IMR-90 (cell line): ENCODE data around the gene LYRM4. TPM values are rescaled to one million over a fixed set of nuclear protein-coding genes. Genes with fewer than 3 reads are reported as not detected.

Experiments
- ATAC-seq: fragments of 200-7000 bp; cut with Tn5 transposase; 2 replicates; pipeline ENCODE4 v1.9.1; 2020; ENCODE audit warnings: low read depth, mild to moderate bottlenecking, moderate library complexity
- BruUV-seq: library from RNA; stranded (reverse); fragments of 400-500 nt; replicated peaks from 2 replicates; lab custom pipeline; 2021; lab: Mats Ljungman, UMichigan
- CTCF ChIA-PET: fragments of 300-600 bp; formaldehyde crosslinking; extraction: SDS; loops from one replicate; lab custom pipeline; 2021; ENCODE audit warnings: antibody characterized with exemption; lab: Yijun Ruan, JAX
- POLR2A ChIA-PET: fragments of 300-600 bp; sonication (Branson Sonifier 250); formaldehyde crosslinking; loops from one replicate; lab custom pipeline; 2022; ENCODE audit warnings: antibody characterized with exemption; ENCODE audit not compliant: unreplicated experiment; lab: Charles Lee
- DNase-seq: peaks from one replicate; pipeline ENCODE4 v3.0.0; 2013
- H2AFZ ChIP-seq: replicated peaks from 2 replicates; pipeline ENCODE3; 2013; ENCODE audit warnings: low read length, mild to moderate bottlenecking; ENCODE audit not compliant: poor library complexity
- H2AK5ac ChIP-seq: 2 replicates; pipeline ENCODE4 v1.6.1; 2013; ENCODE audit warnings: low read depth, low read length, inconsistent platforms
- H2AK9ac ChIP-seq: replicated peaks from 2 replicates; pipeline ENCODE3; 2013; ENCODE audit warnings: mild to moderate bottlenecking, low read depth, low read length, moderate library complexity; ENCODE audit not compliant: poor library complexity
- H2BK120ac ChIP-seq: 2 replicates; pipeline ENCODE4 v1.6.1; 2013; ENCODE audit warnings: low read depth, low read length, inconsistent platforms
- H2BK15ac ChIP-seq: 3 replicates; pipeline ENCODE4 v1.6.1; 2013; ENCODE audit warnings: low read depth, low read length, inconsistent platforms
- H2BK20ac ChIP-seq: 2 replicates; pipeline ENCODE4 v1.6.1; 2013; ENCODE audit warnings: low read depth, mild to moderate bottlenecking, inconsistent platforms, low read length, moderate library complexity
- H2BK5ac ChIP-seq: 2 replicates; pipeline ENCODE4 v1.6.1; 2013; ENCODE audit warnings: mild to moderate bottlenecking, low read depth, low read length, inconsistent platforms; ENCODE audit not compliant: poor library complexity, severe bottlenecking
- H3K14ac ChIP-seq: replicated peaks from 2 replicates; pipeline ENCODE4 v1.6.1; 2013; ENCODE audit warnings: low read depth, low read length, inconsistent platforms
- H3K18ac ChIP-seq: 2 replicates; pipeline ENCODE4 v1.6.1; 2013; ENCODE audit warnings: low read depth, low read length, control low read depth
- H3K23ac ChIP-seq: 2 replicates; pipeline ENCODE4 v1.6.1; 2013; ENCODE audit warnings: low read depth, low read length, inconsistent platforms
- H3K27ac ChIP-seq: 2 replicates; pipeline ENCODE4 v1.5.1; 2013; ENCODE audit warnings: mild to moderate bottlenecking, control low read depth, low read length; ENCODE audit not compliant: insufficient read depth
- H3K27me3 ChIP-seq: 2 replicates; pipeline ENCODE4 v1.6.1; 2013; ENCODE audit warnings: low read length; ENCODE audit not compliant: control insufficient read depth, insufficient read depth
- H3K36me3 ChIP-seq: 2 replicates; pipeline ENCODE4 v1.6.1; 2013; ENCODE audit warnings: low read length, mixed read lengths; ENCODE audit not compliant: control insufficient read depth, insufficient read depth
- H3K4ac ChIP-seq: 2 replicates; pipeline ENCODE4 v1.6.1; 2013; ENCODE audit warnings: low read depth, low read length, inconsistent platforms
- H3K4me1 ChIP-seq: 2 replicates; pipeline ENCODE4 v1.6.1; 2013; ENCODE audit warnings: low read length, mixed read lengths; ENCODE audit not compliant: control insufficient read depth, insufficient read depth
- H3K4me2 ChIP-seq: 2 replicates; pipeline ENCODE4 v1.6.1; 2013; ENCODE audit warnings: low read depth, mild to moderate bottlenecking, control low read depth, low read length, moderate library complexity
- H3K4me3 ChIP-seq: 2 replicates; pipeline ENCODE4 v1.5.1; 2013; ENCODE audit warnings: low read depth, mild to moderate bottlenecking, control low read depth, low read length, moderate library complexity; ENCODE audit not compliant: insufficient read depth
- H3K56ac ChIP-seq: 2 replicates; pipeline ENCODE4 v1.6.1; 2013; ENCODE audit warnings: low read length, inconsistent platforms; ENCODE audit not compliant: insufficient read depth; ENCODE audit errors: extremely low read depth
- H3K79me1 ChIP-seq, 2 experiments: 2 replicates each; pipeline ENCODE4 v1.6.1; 2013; ENCODE audit warnings: low read length in 2 of 2, inconsistent platforms in 1 of 2, low read depth in 1 of 2
- H3K9ac ChIP-seq: 2 replicates; pipeline ENCODE4 v1.6.1; 2013; ENCODE audit warnings: low read depth, low read length, control low read depth
- H3K9me1 ChIP-seq: 2 replicates; pipeline ENCODE4 v1.6.1; 2013; ENCODE audit warnings: low read length, inconsistent platforms; ENCODE audit not compliant: insufficient read depth
- H3K9me3 ChIP-seq: 2 replicates; pipeline ENCODE4 v1.6.1; 2013; ENCODE audit warnings: low read length; ENCODE audit not compliant: control insufficient read depth, insufficient read depth
- H4K20me1 ChIP-seq: 2 replicates; pipeline ENCODE4 v1.6.1; 2013; ENCODE audit warnings: low read length, inconsistent platforms; ENCODE audit not compliant: insufficient read depth
- H4K5ac ChIP-seq: 2 replicates; pipeline ENCODE4 v1.6.1; 2013; ENCODE audit warnings: mild to moderate bottlenecking, low read depth, low read length, control low read depth
- H4K8ac ChIP-seq, 2 experiments: 2 replicates each; pipeline ENCODE4 v1.6.1; 2013; ENCODE audit warnings: low read depth in 2 of 2, low read length in 2 of 2, control low read depth in 1 of 2, inconsistent platforms in 1 of 2
- H4K91ac ChIP-seq: 2 replicates; pipeline ENCODE4 v1.6.1; 2013; ENCODE audit warnings: low read depth, low read length, inconsistent platforms; ENCODE audit not compliant: insufficient read depth
- BHLHE40 ChIP-seq: fragments of 150-350 bp; IDR thresholded peaks from 2 replicates; pipeline ENCODE4 v1.6.1; 2016; ENCODE audit warnings: mild to moderate bottlenecking, low read depth, low read length
- CHD1 ChIP-seq: IDR thresholded peaks from 2 replicates; pipeline ENCODE4 v1.6.1; 2012; ENCODE audit warnings: low read depth, low read length, improper control_type of control experiment
- MAFK ChIP-seq: IDR thresholded peaks from 2 replicates; pipeline ENCODE4 v1.6.1; 2012; ENCODE audit warnings: low read depth, low read length, improper control_type of control experiment
- MXI1 ChIP-seq: IDR thresholded peaks from 2 replicates; pipeline ENCODE4 v1.6.1; 2012; ENCODE audit warnings: low read depth, mild to moderate bottlenecking, low read length, moderate library complexity, borderline replicate concordance
- NFE2L2 ChIP-seq: fragments of 150-350 bp; IDR thresholded peaks from 2 replicates; pipeline ENCODE4 v1.6.1; 2016; ENCODE audit warnings: low read depth, mild to moderate bottlenecking, low read length
- POLR2A ChIP-seq: IDR thresholded peaks from 2 replicates; pipeline ENCODE4 v1.6.1; 2012; ENCODE audit warnings: mild to moderate bottlenecking, low read depth, low read length
- RAD21 ChIP-seq: IDR thresholded peaks from 2 replicates; pipeline ENCODE4 v1.6.1; 2012; ENCODE audit warnings: low read length, improper control_type of control experiment
- RCOR1 ChIP-seq: IDR thresholded peaks from 2 replicates; pipeline ENCODE4 v1.6.1; 2012; ENCODE audit warnings: mild to moderate bottlenecking, low read length, improper control_type of control experiment; ENCODE audit not compliant: insufficient replicate concordance
- RFX5 ChIP-seq: IDR thresholded peaks from 2 replicates; pipeline ENCODE4 v1.8.0; 2012; ENCODE audit warnings: low read depth, mild to moderate bottlenecking, low read length, moderate library complexity
- SMC3 ChIP-seq: fragments of 150-350 bp; IDR thresholded peaks from 2 replicates; pipeline ENCODE4 v1.6.1; 2016; ENCODE audit warnings: low read depth, mild to moderate bottlenecking, antibody characterized with exemption, low read length, moderate library complexity
- WGBS, 2 experiments: methylation state at CpG; one replicate each; pipeline versions ENCODE4 v1.1.5 to v1.1.7; 2013; ENCODE audit warnings: missing lambda C conversion rate in 2 of 2; ENCODE audit not compliant: insufficient read length in 1 of 2; ENCODE audit errors: extremely low coverage in 2 of 2; 5-methylcytosine and 5-hydroxymethylcytosine counted together
- dilution Hi-C: fragments of 300-500 bp; cut with HindIII; formaldehyde crosslinking; loops from one replicate; pipeline ENCODE4 v1.14.3; 2018; ENCODE audit warnings: low sequenced_read_pairs; ENCODE audit not compliant: unreplicated experiment
- in situ Hi-C: fragments of 300-500 bp; cut with MboI; formaldehyde crosslinking; loops from 3 replicates; pipeline ENCODE4 v1.14.3; 2019; ENCODE audit warnings: low sequenced_read_pairs, inconsistent platforms, mixed read lengths
- intact Hi-C: fragments of 100-400 bp; cut with micrococcal nuclease; formaldehyde crosslinking; loops from 2 replicates; pipeline ENCODE4 v1.10.0; 2022
- polyA plus RNA-seq, 3 experiments: library from polyadenylated mRNA; depleted of rRNA; stranded (reverse); fragments of >200 nt; gene quantifications; 2 replicates each; pipeline ENCODE4 v1.2.3, GENCODE V29; 2012; ENCODE audit warnings: low replicate concordance in 1 of 3
- total RNA-seq: library from RNA; depleted of rRNA; stranded (reverse); fragments of >200 nt; gene quantifications from 2 replicates; pipeline ENCODE4 v1.2.3, GENCODE V29; 2012
- TF ChIP-seq, protein P1 (sequence below): fragments of 150-350 bp; IDR thresholded peaks from 2 replicates; pipeline ENCODE4 v1.6.1; 2016; ENCODE audit warnings: low read depth, mild to moderate bottlenecking, low read length, moderate library complexity, borderline replicate concordance
- TF ChIP-seq, protein P2 (sequence below): conservative IDR thresholded peaks from 2 replicates; pipeline ENCODE4 v1.5.1; 2012; ENCODE audit warnings: mild to moderate bottlenecking, low read depth, low read length, improper control_type of control experiment

The LYRM4 gene
- total and polyA plus RNA-seq, 2 of the 4 experiments (the other 2 are of a cell fraction), result 11.5 to 26.6 TPM

DNA sequence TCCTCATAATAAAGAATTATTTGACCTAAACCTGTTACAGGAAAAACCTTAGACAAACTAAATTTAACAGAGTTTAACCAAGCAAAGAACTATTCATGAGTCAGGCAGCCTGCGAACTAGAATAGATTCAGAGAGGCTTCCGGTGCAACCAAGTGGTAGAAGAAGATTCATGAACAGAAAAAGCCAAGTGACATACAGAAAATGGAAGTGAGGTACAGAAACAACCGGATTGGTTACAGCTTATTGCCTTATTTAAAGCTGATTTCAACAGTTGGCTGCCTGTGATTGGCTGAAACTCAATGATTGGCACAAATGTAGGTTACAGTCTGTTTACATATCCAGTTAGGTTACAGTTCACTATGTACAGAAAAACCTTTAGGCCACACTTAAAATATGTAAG lies 165.5 kb downstream of the LYRM4 start:
- peak; percentile 71 for DNase-seq
- Histone ChIP-seq H2BK15ac (0 out of 3 replicates have a peak overlapping the region, but pooled peaks have one; percentile 40), H3K23ac (no peak overlapping the region), H3K4ac (no peak overlapping the region), H3K4me1 (peaks cover 5% of the 10 kb centered on the region; the same call in 1 of the 2 replicates), H4K91ac (no peak overlapping the region), H3K4me3 (no peak overlapping the region), H2AFZ (no peak overlapping the region), H3K9me3 (no peaks in the 10 kb centered on the region), H2BK5ac (peak overlapping the region; percentile 83), H4K20me1 (peaks cover 15% of the 10 kb centered on the region; the same call in 1 of the 2 replicates), H2BK120ac (no peak overlapping the region), H3K79me1 (no peaks in the 10 kb centered on the region), H2AK9ac (no peak overlapping the region), H4K5ac (0 out of 2 replicates have a peak overlapping the region, but pooled peaks have one; percentile 15), H2AK5ac (no peak overlapping the region; the same call in 1 of the 2 replicates), H4K8ac (peak overlapping the region in 1 of 2 experiments; percentile 11; a peak in 1 of 4 replicates), H2BK20ac (no peak overlapping the region), H3K18ac (peak overlapping the region; percentile 81; the same call in 1 of the 2 replicates), H3K27me3 (peaks cover 55% of the 10 kb centered on the region), H3K36me3 (no peaks in the 10 kb centered on the region), H3K4me2 (peak overlapping the region; percentile 44), H3K9me1 (no peaks in the 10 kb centered on the region), H3K27ac (no peak overlapping the region), H3K9ac (no peak overlapping the region), H3K14ac (no peak overlapping the region), H3K56ac (no peak overlapping the region)
- BruUV-seq, result no TSS peak
- WGBS, 2 experiments, result no CpG with 5 or more reads among the region's 3 CpGs
- TF ChIP-seq RCOR1 (no peak), RFX5 (no peak), SMC3 (no peak), NFE2L2 (no peak), CHD1 (no peak), RAD21 (no peak), BHLHE40 (no peak), MXI1 (no peak), POLR2A (no peak), MAFK (no peak)
- TF ChIP-seq, protein P1, sequence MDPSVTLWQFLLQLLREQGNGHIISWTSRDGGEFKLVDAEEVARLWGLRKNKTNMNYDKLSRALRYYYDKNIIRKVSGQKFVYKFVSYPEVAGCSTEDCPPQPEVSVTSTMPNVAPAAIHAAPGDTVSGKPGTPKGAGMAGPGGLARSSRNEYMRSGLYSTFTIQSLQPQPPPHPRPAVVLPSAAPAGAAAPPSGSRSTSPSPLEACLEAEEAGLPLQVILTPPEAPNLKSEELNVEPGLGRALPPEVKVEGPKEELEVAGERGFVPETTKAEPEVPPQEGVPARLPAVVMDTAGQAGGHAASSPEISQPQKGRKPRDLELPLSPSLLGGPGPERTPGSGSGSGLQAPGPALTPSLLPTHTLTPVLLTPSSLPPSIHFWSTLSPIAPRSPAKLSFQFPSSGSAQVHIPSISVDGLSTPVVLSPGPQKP, result no peak
- TF ChIP-seq, protein P2, sequence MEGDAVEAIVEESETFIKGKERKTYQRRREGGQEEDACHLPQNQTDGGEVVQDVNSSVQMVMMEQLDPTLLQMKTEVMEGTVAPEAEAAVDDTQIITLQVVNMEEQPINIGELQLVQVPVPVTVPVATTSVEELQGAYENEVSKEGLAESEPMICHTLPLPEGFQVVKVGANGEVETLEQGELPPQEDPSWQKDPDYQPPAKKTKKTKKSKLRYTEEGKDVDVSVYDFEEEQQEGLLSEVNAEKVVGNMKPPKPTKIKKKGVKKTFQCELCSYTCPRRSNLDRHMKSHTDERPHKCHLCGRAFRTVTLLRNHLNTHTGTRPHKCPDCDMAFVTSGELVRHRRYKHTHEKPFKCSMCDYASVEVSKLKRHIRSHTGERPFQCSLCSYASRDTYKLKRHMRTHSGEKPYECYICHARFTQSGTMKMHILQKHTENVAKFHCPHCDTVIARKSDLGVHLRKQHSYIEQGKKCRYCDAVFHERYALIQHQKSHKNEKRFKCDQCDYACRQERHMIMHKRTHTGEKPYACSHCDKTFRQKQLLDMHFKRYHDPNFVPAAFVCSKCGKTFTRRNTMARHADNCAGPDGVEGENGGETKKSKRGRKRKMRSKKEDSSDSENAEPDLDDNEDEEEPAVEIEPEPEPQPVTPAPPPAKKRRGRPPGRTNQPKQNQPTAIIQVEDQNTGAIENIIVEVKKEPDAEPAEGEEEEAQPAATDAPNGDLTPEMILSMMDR, result no peak
- intact Hi-C loops, result loop anchor here (5.0 kb wide), 1 partner anchor 333 kb away; no protein-coding TSS in a partner anchor
- ChIA-PET CTCF (no interaction called here), POLR2A (no interaction called here)
- in situ Hi-C loops, result no loop called here
- dilution Hi-C loops, result no loop called here
- 0 out of 2 replicates have a peak, but pooled peaks have one; percentile 12 for ATAC-seq
